Measurements from ENCODE around the gene CABS1. TPM values are rescaled to one million over a fixed set of nuclear protein-coding genes. Genes with fewer than 3 reads are reported as not detected.

The CABS1 gene
- total and polyA plus RNA-seq, 2 of the 8 experiments (the other 6 are each of a cell fraction or from before 2014, with no cell fraction given) = 0.03 TPM; not detected in 1

DNA sequence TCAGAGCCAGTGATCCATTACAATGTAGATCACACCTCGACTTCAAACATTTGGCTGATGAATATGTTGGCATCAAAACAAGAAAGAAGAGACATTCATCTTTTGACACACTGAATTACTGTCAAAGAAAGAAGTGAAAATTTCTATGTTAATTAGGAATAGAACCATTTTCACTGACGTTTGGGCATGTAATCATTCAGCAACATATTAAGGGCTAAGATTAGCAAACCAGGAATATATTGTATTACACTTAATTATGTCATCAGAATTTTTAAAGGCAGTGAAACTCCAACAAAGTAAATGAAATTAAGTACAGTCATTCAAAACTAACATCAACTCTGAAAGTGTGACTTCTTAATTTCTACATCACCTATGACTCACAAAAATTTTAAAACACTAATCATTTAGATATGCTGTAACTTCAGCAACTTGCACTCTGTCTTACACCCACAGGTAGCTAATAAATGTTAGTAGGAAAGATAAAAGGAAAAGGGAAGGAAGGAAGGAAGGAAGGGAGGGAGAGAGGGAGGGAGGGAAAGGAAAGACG is 24.4 kb downstream of the CABS1 start:
- H2BK5ac ChIP-seq (ENCODE audit: low read depth, low read length) = no peak overlapping the region
- FAIRE-seq = no peak
- no peaks in the 10 kb centered on the region for H3K4me1 ChIP-seq (replicated peaks in 1 of 4; ENCODE audit: control insufficient read depth in 3 of 4, insufficient read depth in 4 of 4, low read length in 3 of 4)
- TF ChIP-seq POLR2A (IDR thresholded peaks at IDR 0.05; ENCODE audit: control extremely low read depth in 1 of 2, low read depth in 2 of 2, low read length in 2 of 2) = no peak
- no peak for TF ChIP-seq TAF1 (IDR thresholded peaks at IDR 0.05; ENCODE audit: low read depth, low read length)
- TF ChIP-seq KDM5A (IDR thresholded peaks at IDR 0.05; ENCODE audit: low read length) = no peak
- TF ChIP-seq RXRA (IDR thresholded peaks at IDR 0.05; ENCODE audit: insufficient read depth, low read depth, low read length) = no peak
- TF ChIP-seq EZH2 (IDR thresholded peaks at IDR 0.05; ENCODE audit: low read depth, low read length, severe bottlenecking) = no peak
- no peak for TF ChIP-seq BACH1 (IDR thresholded peaks at IDR 0.05; ENCODE audit: low read length)
- no peak for TF ChIP-seq SP2 (IDR thresholded peaks at IDR 0.05; ENCODE audit: low read length)
- TF ChIP-seq, protein P1, sequence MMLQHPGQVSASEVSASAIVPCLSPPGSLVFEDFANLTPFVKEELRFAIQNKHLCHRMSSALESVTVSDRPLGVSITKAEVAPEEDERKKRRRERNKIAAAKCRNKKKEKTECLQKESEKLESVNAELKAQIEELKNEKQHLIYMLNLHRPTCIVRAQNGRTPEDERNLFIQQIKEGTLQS (IDR thresholded peaks at IDR 0.05; ENCODE audit: insufficient read depth, low read depth, low read length) = no peak
- TF ChIP-seq GTF2F1 (IDR thresholded peaks at IDR 0.05; ENCODE audit: borderline replicate concordance, low read depth, low read length) = no peak
- no peak for TF ChIP-seq EP300 (IDR thresholded peaks at IDR 0.05; ENCODE audit: borderline replicate concordance in 1 of 2, low read depth in 2 of 2, low read length in 2 of 2)
- no peak for TF ChIP-seq RAD21 (IDR thresholded peaks at IDR 0.05 in 1 of 2, conservative IDR thresholded peaks at IDR 0.05 in 1 of 2; ENCODE audit: low read depth in 2 of 2, low read length in 2 of 2)
- no peaks in the 10 kb centered on the region for H3K9me3 ChIP-seq (ENCODE audit: insufficient read depth in 2 of 2, low read depth in 1 of 2, low read length in 1 of 2)
- H4K91ac ChIP-seq (replicated peaks; ENCODE audit: insufficient read length, low read length) = no peak overlapping the region
- no peak overlapping the region for H2BK20ac ChIP-seq (ENCODE audit: low read length)
- H3K4ac ChIP-seq (replicated peaks; ENCODE audit: insufficient read length, low read depth, low read length) = no peak overlapping the region
- H2AK5ac ChIP-seq (ENCODE audit: low read depth, low read length) = no peak overlapping the region
- H4K8ac ChIP-seq (ENCODE audit: extremely low read depth, insufficient read depth, low read length) = no peak overlapping the region
- no peak overlapping the region for H3K4me2 ChIP-seq (ENCODE audit: insufficient read depth in 1 of 2, low read depth in 2 of 2, low read length in 2 of 2)
- H2BK12ac ChIP-seq (ENCODE audit: low read depth, low read length) = no peak overlapping the region
- H3K23me2 ChIP-seq (ENCODE audit: low read depth, low read length) = no peaks in the 10 kb centered on the region; the same call in 1 of the 2 replicates
- H3K9ac ChIP-seq (replicated peaks in 1 of 4; ENCODE audit: extremely low read depth in 1 of 4, low read depth in 3 of 4, low read length in 3 of 4) = no peak overlapping the region
- no peak overlapping the region for H2BK15ac ChIP-seq (ENCODE audit: low read length)
- H3K27ac ChIP-seq (ENCODE audit: low read depth, low read length) = no peak overlapping the region
- H3K56ac ChIP-seq (replicated peaks; ENCODE audit: insufficient read length, low read depth, low read length) = no peak overlapping the region
- no peaks in the 10 kb centered on the region for H3K79me2 ChIP-seq (ENCODE audit: control insufficient read depth in 1 of 2, insufficient read depth in 2 of 2, low read length in 2 of 2)
- no peaks in the 10 kb centered on the region for H3K79me1 ChIP-seq (ENCODE audit: low read depth, low read length)
- H3K14ac ChIP-seq (ENCODE audit: insufficient read length) = no peak overlapping the region
- H3K4me3 ChIP-seq (ENCODE audit: extremely low read depth in 1 of 4, insufficient read depth in 2 of 4, low read depth in 3 of 4, low read length in 4 of 4) = no peak overlapping the region
- POLR2A ChIA-PET (ENCODE audit: partially characterized antibody) = no interaction called here
- CTCF ChIA-PET (ENCODE audit: partially characterized antibody) = interaction anchor here (0.7 kb wide), 1 partner anchor 33 kb away, joined by 3 read pairs; no protein-coding TSS in a partner anchor
- no peaks in the 10 kb centered on the region for H4K20me1 ChIP-seq (replicated peaks in 1 of 2; ENCODE audit: control insufficient read depth in 1 of 2, insufficient read depth in 2 of 2, low read length in 2 of 2)
- no peak for DNase-seq (ENCODE audit: low read depth in 1 of 2, low spot score in 2 of 2)
- H3K18ac ChIP-seq (ENCODE audit: extremely low read depth, low read length) = no peak overlapping the region
- no peak overlapping the region for H2AFZ ChIP-seq (ENCODE audit: low read length)
- WGBS, 2 experiments (ENCODE audit: extremely low coverage in 1 of 2, insufficient coverage in 1 of 2, insufficient read length in 1 of 2, insufficient replicate concordance in 2 of 2, low coverage in 1 of 2, low lambda C conversion rate in 2 of 2, missing lambda C conversion rate in 1 of 2) = 87% methylated on average over 3 of the region's 3 CpGs; no CpG with 5 or more reads in 1 of the 2 experiments
- H4K5ac ChIP-seq (ENCODE audit: insufficient read length, low read depth, low read length) = no peak overlapping the region
- H2BK120ac ChIP-seq (replicated peaks; ENCODE audit: low read depth, low read length) = no peak overlapping the region
- H3K36me3 ChIP-seq (ENCODE audit: control insufficient read depth in 2 of 4, insufficient read depth in 4 of 4, low read length in 3 of 4) = no peaks in the 10 kb centered on the region
- H3K27me3 ChIP-seq (replicated peaks in 1 of 4; ENCODE audit: control insufficient read depth in 3 of 4, extremely low read depth in 1 of 4, insufficient read depth in 3 of 4, low read length in 3 of 4) = no peaks in the 10 kb centered on the region
- H3K23ac ChIP-seq (ENCODE audit: insufficient read length) = no peak overlapping the region
